Activated CD8-positive, alpha-beta memory T cell treated with anti-CD3 and anti-CD28 coated beads, Interleukin-2, amount 50 U/mL, for 24 hours (primary cell): ENCODE results near the gene ADAMTS10.
"Not testable (repeated sequence)": the region's sequence is repeated elsewhere in the genome, so short reads cannot be mapped to it uniquely, and the experiment has no call there.

Experiments used
- DNase-seq: peaks from one replicate; pipeline ENCODE4 v3.0.0-alpha.2; 2020; ENCODE audit errors: extremely low read depth

Gene ADAMTS10

DNA sequence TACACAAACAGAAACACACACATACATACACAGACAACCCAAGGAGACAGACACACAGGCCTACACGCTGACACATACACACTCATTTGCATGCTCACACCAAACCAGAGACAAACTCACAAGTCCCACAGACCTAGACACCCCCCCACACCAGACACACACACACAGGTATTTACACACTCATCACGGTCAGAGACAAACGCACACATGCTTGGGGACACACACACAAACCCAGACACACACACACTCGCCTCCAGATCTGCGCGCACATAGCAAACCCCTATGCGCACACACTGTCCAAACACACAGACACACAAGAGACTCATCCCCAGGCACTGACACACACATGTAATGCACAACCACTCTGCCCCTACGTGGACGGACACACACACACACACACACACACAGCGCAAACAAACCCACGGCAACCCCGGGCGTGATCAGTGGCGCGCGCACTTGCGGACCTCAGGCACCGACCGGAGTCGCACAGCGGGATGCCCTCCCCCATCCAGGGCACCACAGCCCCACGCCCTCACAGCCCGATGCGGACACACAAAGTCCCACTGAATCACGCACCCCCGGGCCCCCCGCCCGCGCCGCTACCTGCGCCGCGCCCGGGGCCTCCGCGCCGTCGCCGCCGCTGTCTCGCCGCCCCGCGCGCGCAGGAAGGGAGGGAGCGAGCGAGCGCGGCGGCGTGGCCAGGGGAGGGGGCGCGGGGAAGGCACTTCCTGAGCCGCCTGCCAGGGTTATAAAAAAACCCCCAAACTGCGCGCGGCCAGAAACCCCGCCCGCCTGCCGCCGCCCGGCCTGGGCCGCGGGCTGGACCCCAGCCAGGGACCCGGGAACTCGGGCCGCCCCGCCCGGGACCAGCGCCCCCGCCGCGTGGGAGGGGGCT lies at the start of gene ADAMTS10:
Gene ADAMTS10, minus strand, starts transcription at position 675 of the 895 bp plus-strand sequence. CDS start 5,005 bp downstream, outside the sequence.
- DNase-seq, result no peak

DNA sequence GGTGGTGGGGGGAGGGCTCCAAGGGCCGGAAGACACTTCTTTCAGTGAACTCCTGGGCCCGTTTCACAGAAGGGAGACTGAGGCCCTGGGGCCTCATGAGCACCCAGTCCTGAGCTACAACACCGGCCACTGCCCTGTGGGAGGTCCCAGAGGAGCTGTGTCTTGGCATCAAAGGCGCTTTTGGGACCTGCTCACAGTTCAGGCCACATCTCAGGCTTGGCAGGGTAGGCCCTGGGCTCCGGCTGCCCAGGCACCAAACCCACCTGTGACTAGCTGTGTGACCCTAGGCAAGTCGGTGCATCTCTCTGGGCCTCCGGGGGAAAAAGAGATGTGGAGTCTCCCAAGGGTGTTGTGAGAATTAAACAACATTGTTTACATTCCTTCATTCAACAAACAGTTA lies 49.4 kb upstream of the ADAMTS10 start:
- DNase-seq, result no peak

DNA sequence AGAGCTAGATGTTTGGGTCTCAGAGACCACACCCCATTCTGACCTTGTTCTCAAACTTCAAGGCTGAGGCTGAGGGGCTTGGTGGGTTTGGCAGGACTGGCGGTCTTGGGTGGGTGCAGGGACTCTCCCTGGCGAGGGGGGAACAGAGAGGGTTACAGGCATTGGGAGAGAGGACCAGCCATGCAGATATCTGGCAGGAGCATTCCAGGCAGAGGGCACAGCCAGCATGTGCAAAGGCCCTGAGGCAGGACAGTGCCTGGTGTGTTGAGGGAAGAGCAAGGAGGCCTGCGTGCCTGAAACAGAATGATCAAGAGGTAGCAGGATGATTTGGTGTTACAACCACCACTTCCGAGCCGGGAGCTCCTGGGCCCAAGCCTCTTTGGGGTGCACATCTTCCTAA lies 47.4 kb upstream of the ADAMTS10 start:
- no peak for DNase-seq

DNA sequence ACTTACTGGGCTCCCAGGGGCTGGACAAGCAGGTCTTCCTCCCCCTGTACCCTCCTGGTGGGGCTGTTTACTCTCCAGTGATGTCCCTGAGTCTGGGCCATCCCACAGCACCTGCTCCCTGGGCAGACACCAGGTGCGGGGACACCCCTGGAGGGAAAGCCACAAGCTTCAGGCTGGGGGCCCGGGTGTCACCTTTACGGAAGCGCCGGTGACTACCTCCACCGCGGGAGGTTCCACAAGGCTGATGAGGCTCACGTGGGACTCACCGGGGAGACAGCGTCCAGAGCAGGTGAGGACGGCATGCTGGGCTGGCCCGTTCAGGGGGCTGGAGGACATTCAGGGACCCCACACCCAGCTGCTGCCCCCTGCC lies 44.8 kb upstream of the ADAMTS10 start:
- no peak for DNase-seq

DNA sequence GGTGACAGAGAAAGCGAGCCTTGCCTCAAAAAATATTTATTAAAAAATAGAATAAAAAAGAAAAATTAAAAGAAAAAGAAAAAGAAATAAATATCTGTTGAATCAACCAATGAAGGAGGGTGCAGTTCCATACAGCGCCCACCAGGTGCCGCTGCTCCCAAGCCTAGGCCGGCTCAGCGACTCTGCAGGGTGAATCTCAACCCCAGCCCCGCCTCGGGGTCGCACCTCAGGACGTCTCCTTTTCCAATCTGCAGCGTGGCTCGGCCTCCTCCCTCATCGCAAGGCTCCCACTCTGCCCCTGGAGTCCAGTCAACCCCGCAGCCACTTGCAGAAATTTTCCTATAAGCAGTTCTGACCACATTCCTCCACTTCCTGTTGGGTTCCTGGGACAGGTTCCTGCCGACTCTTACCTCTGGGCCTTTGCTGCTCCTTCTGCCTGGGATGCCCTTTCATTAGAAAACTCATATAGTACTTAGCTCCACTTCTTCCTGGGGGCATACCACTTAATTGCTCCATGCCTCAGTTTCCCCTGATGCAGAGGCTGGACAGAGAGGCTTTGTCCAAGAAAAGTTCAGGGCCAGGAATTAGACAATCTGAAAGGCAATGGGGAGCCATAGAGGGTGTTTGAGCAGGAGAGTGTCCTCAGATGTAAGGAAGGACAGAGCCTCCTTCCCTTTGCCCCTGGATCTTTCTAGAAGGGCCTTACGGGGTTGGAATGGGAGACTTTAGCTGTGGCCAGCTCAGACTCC lies 44.2 kb upstream of the ADAMTS10 start:
- peak; percentile 25 for DNase-seq

DNA sequence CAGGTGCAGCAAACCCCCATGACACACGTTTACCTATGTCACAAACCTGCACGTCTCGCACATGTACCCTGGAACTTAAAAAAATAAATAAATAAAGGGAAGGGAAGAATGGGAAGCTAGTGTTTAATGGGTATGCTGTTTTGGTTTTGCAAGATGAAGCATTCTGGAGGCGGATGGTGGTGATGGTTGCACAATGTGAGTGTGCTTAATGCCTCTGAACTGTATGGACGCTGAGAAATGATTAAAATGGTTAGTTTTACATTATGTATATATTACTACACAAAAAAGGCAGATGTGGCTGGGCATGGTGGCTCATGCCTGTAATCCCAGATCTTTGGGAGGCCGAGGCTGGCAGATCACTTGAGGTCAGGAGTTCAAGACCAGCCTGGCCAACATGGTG lies 37.7 kb upstream of the ADAMTS10 start:
- DNase-seq, result no peak

DNA sequence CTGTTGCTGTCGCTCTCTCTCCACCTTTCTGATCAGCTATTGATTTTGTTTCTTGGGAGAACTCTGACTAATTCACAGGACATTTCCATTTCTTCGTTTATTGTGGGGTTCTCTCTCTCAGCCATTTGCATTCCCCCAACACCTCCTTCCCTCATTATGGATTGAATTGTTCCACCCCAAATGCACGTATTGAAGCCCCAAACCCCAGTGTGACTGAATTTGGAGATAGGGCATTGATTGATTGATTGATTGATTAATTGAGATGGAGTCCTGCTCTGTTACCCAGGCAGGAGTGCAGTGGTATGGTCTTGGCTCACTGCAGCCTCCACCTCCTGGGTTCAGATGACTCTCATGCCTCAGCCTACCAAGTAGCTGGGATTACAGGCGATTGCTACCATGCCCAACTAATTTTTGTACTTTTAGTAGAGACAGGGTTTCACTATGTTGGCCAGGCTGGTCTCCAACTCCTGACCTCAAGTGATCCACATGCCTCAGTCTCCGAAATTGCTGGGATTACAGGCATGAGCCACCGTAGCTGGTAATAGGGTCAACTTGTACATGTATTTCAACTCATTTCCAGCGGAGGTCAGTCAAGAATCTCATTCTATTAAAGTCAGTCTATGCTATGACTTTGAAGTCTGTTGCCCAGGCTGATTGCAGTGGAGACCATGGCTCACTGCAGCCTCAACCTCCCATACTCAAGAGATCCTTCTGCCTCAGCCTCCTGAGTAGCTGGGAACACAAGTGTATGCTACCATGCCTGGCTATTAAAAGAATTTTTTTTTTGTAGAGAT lies 33.5 kb upstream of the ADAMTS10 start:
- DNase-seq, result no peak

DNA sequence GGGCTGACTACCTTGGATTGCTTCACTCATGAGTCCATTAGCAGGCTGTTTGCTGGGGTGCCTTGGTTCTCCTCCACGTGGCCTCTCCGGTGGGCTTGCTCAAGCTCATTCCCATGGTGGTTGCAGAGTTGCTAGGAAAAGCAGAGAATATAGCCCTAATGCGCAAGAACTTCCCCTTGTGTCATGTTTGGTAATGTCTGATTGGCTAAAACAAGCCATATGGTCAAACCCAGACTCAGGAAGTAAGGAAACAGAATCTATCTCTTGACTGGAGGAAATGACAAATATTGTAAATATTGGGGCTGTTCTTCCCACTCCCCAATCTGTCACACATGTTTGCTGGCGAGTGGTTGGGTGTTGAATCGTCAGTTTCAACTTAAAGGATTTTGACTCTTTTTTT lies 32.0 kb upstream of the ADAMTS10 start:
- DNase-seq, result no peak

DNA sequence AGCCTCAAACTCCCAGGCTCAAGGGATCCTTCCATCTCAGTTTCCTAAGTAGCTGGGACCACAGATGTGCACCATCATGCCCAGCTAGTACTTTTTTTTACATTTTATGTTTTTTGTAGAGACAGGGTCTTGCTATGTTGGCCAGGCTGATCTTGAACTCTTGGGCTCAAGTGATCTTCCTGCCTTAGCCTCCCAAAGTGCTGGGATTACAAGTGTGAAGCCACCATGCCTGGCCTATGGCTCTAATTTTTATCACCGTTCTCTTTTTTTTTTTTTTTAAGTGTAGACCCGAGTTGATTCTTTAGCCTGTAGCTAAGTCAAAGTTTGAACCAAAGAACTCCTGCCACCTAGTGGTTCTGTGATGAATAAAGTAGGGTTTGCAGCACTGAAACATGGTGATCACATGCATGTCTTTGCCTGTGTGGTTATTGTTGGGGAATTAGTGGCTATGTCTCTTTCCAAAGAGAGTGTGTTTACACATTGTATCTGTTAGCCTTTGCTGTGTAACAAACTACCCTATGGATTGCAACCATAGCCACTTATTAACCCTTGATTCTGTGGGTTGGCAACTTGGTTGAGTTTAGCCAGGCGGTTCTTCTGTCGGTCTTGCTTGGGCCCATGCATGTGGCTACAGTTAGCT lies 31.5 kb upstream of the ADAMTS10 start:
- DNase-seq, result no peak

DNA sequence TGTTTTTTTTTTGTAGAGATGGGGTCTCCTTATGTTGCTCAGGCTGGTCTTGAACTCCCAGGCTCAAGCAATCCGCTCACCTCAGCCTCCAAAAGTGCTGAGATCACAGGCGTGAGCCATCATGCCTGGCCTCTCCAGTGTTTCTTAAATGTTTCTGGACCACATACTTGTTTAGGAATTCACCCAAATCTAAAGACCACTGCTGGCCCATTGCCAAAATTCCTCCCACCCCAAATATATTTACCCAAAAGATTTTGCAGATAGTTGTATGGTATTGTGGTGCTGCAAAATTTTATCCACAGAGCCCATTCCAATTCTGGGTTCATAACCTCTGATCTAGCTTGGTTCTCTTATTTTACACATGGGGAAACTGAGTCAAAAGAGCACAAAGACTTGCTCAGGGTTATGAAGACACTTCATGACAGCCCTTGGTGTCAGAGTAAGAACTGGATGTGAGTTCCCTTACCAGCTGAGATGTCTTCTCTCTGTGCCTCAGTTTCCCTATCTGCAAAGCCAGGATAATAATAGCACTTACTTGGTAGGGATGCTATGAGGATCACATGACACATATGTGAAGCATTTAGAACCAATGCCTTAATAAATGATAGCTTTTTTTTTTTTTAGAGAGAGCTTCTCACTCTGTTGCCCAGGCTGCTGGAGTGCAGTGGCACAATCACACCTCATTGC lies 30.8 kb upstream of the ADAMTS10 start:
- no peak for DNase-seq

DNA sequence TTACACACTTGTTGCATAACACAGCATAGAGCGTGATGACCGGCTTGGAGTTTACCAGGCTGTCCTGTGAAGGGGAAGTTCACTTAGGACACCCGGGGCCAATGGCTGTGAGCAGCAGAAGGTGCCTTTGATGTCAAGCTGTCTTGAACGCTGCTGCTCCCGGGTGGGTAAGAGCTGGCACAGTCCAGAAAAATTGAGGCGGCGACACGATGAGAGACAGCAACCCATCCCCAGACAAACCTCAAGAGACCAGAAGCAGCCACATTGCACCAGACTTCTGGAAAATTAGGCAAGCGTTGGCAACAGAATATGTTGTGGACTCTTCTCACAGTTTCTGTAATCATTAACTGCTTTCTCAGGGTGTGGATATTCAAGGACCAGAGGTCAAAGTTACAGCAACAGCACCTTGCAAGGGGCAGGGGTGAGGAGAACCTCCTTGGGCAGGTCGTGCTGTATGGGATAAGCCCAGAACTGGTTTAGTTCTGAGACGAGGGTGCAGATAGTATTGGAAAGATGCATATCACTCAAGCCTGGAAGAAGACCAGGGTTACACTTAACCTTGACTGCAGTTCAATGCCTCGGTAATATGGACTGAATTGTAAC lies 30.0 kb upstream of the ADAMTS10 start:
- DNase-seq, result no peak

DNA sequence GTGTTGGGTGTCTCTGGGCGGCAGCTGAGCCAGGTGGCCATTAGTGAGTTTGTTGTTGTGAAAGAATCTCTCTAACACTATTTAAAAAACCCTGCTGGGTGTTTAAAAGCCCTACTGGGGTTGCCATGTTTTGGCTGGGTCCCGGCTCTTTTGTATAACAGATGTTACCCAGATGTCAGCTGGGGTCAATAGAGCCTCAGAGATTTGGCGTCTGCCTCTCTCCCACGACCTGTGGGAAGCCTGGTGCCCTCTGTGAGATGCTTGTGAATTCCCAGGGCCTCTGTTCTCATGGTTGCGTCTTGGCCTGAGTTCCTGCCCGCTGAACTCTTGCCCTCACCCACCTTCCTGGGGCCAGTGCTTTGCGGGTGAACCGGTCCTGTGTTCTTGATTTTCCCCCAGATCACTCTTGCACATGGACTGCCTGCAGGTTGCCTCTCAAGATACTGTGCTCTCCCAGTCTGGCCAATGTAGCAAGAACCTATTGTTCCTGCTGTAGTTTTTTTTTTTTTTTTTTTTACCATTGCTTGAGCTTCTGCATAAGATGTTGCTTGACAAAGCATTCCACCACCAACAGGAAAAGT lies 29.4 kb upstream of the ADAMTS10 start:
- no peak for DNase-seq

DNA sequence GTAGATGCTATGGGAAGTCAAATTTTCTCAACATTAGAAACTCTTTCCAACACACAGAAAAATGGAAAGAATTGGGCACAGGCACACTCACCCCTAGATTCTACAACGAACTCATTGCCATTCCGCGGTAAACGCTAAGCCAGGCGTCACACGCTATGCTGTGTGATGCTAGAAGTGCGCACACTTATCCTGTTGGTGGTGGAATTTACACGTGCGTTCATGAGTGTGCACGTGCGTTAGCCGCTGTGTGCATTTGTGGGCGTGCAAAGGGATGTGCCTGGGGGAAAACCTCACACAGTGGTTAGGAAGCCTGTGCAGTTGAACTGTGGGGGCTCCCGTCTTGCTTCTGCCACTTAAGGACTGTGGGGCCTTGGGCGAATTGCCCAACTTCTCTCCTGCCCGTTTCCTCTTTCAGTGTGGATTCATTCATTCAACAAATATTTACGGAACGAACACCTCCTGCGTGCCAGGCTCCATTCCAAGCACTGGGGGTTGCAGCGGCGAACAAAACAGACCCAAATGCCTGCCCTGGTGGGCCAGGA lies 27.6 kb upstream of the ADAMTS10 start:
- no peak for DNase-seq

DNA sequence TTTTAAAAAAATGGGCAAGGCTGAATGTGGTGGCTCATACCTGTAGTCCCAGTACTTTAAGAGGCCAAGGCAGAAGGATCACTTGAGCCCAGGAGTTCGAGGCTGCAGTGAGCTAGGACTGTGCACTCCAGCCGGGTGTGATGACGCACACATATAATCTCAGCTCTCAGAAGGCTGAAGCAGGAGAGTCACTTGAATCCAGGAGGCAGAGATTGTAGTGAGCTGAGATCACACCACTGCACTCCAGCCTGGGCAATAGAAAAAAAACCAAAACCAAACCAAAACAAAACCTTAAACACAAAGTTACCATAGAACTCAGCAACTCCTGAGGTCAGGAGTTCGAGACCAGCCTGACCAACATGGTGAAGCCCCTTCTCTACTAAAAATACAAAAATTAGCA lies 26.6 kb upstream of the ADAMTS10 start:
- not testable (repeated sequence) for DNase-seq

DNA sequence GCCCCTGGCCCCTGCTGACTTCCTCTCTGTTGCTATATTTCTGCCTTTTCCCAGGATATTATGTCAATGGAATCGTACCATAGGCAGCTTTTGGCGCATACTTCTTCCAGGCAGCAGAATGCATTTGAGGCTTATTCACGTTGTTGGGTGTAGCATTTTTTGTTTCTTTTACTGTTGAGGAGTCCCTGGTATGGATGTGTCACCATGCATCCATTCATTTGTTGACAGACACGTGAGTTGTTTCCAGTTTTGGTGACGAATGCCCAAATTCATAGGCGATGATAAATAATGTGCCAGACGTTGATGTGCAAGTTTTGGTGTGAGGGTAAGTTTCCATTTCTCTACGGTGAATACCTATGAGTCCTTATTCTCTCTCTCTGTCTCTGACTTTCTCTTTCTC lies 24.9 kb upstream of the ADAMTS10 start:
- DNase-seq, result no peak

DNA sequence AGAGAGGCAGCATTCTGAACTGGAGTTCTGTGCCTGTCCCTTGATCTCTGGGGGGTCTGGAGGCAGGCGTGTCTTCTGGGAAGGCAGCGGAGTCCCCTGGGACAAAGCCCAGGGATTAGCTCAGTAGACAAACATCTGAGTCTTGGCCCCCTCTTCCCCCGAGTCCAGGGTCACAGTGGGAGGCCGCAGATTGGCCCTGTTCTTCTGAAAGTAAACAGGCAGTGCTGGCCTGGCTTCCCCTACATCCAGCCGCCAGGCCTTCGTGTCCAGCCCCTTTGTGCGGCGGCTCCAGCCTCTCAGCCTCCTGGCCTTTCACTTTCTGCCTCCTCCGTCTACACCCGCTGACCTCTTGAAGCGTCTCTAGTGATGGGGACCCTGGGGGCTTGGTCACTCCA lies 20.9 kb upstream of the ADAMTS10 start:
- DNase-seq, result no peak

DNA sequence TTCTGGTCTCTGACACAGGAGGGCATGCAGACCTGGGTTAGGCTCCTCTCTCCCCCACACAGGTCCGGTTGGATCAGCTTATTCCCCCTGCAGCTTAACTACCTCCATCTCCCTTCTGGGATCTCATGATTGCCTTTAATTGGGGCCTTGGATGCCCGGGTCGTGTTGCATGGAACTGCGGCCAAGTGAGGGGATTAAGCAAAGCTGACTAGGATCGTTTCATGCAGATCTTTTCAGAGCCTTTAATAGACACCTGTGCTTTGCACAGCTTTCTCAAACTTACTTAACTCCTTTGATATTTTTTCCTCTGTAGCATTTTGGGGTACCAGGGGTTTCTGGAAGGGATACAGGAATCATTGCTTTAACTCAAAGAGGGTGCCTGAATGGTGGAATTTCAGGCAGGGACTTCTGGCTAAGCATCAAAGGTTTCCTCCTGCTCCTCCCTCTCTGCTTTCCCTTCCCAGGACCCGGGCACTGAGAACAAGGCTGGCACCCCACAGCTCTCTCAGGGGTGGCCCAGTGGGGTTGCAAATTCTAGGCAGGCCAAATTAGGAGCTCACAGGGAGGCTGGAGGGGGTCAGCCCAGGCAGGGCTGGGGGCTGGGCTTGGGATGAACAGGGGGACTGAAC lies 20.4 kb upstream of the ADAMTS10 start:
- no peak for DNase-seq

DNA sequence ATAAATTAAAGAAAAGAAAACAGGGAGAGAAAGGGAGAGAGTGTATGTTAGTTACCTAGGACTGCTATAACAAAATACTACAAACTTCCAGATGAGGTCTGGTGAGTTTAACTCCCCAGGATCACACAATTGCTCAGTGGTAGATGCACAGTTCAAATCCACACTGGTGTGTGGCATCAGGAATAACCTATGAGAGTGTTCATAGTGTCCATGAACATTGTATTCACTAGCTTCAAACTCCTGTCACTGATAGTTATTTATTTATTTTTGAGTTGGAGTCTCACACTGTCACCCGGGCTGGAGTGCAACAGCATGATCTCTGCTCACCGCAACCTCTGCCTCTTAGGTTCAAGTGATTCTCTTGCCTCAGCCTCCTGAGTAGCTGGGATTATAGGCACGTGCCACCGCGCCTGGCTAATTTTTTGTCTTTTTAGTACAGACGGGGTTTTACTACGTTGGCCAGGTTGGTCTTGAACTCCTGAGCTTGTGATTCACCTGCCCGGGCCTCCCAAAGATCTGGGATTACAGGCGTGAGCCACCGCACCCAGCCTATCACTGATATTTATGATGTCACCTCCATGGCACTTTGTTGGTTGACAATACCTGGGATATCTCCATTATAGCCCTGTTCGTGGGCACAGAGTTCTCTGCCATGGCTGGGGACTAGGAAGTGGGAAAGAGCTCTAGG lies 19.6 kb upstream of the ADAMTS10 start, which contains the start of gene NFILZ:
Gene NFILZ, plus strand, starts transcription at position 638 of the 688 bp plus-strand sequence. CDS start 46,133 bp downstream, outside the sequence.
- no peak for DNase-seq

DNA sequence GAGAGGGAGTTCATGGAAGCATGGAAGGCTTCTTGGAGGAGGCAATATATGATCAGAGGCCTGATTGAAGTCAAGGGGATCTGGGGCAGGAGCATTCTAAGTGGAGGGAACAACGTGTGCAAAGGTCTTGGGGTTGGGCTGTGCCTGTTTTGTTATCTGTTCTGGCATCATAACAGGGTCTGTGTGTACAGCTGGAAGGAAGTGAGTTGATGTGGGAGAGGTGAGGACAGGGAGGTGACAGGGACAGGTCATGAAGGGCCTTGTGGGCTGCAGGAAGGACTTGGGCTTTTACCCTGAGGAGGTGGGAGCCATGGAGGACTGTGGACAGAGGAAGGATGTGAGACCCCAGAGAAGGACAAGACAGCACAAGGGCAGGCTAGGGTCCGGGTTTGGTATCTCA lies 18.7 kb upstream of the ADAMTS10 start:
- no peak for DNase-seq
